GM18520 (cell line): ENCODE measurements around the gene ACVR2A.

Experiments
- ATAC-seq: cut with Tn5 transposase; IDR thresholded peaks from one replicate; pipeline ENCODE4 v1.9.1; 2021; ENCODE audit not compliant: unreplicated experiment

Gene ACVR2A

GRCh38 chr2:147917161-147917560 is 72.3 kb downstream of the ACVR2A start:
- ATAC-seq, result no peak

DNA sequence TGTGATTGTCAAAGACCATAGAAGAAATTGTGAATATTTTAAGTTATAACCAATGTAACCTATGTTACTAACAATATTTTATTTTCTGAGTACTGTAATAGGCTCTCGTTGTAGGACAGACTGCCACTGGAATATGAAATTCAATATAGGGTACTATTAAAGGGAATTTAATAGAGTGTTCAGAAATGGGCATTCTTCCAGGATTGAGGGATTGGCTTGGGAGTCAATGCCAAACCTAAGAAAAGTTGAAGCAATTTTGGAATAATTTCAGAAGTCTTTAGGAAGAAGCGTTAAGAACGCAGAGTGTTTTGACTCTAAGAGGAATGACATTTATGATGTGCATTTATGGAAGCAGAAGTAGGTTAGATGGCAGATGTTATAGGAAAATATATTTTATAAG is 79.0 kb downstream of the ACVR2A start:
- no peak for ATAC-seq

- ATAC-seq, result no peak
Observed at GRCh38 chr2:147924647-147925046, 79.8 kb downstream of the ACVR2A start.

DNA sequence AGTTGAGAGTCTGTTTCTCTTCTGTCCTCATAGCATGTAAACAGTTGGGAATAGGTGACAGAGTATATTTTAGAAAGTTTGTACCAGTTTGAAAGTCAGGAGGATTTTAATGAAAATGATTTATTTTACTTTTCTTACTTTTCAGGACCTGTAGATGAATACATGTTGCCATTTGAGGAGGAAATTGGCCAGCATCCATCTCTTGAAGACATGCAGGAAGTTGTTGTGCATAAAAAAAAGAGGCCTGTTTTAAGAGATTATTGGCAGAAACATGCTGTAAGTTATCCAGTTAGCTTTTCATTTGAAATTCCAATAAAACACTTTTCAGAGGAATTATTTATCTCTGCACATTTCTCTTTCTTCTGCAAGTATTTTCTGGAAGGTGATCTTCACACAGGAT is 81.1 kb downstream of the ACVR2A start:
- no peak for ATAC-seq

DNA sequence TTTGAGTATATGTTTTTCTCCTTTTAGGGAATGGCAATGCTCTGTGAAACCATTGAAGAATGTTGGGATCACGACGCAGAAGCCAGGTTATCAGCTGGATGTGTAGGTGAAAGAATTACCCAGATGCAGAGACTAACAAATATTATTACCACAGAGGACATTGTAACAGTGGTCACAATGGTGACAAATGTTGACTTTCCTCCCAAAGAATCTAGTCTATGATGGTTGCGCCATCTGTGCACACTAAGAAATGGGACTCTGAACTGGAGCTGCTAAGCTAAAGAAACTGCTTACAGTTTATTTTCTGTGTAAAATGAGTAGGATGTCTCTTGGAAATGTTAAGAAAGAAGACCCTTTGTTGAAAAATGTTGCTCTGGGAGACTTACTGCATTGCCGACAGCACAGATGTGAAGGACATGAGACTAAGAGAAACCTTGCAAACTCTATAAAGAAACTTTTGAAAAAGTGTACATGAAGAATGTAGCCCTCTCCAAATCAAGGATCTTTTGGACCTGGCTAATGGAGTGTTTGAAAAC is 82.3 kb downstream of the ACVR2A start:
- no peak for ATAC-seq

GRCh38 chr2:147933931-147934330 is 89.1 kb downstream of the ACVR2A start:
- no peak for ATAC-seq

DNA sequence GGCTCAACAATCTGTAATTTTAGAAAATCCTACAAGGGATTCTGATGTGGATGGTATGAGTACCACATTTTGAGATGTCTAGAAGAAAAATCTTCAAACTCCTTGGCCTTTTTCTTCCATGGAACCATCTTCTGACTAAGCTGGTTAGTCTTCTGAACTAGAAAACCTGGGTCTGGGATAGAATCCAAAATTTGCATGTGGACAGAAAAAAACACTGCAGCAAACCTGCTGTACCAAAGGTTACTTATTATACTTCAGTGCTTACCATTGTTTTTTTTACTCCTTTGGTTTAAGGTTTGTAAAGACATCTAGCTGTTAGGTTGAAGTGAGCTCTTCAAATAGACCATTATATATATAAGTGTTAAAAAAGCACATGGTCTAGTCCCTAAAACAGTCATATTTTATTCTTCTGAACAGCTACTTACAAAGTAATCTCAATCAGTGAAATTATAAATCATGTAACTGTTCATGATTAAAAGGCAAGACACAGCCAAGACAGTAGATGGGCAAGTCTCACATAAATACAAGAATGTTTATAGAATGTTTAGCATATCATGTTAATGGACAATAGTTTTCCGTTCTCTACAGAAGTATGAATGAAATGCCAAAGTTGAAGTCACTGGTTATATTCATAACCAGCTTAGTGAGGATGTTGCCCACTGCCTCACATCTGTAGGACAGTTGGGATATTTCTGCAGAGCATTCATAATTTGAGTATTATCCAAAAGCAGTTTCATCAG is 90.2 kb downstream of the ACVR2A start:
- ATAC-seq, result no peak

- ATAC-seq, result peak; percentile 32
Observed at GRCh38 chr2:147937744-147938349, 93.0 kb downstream of the ACVR2A start.

DNA sequence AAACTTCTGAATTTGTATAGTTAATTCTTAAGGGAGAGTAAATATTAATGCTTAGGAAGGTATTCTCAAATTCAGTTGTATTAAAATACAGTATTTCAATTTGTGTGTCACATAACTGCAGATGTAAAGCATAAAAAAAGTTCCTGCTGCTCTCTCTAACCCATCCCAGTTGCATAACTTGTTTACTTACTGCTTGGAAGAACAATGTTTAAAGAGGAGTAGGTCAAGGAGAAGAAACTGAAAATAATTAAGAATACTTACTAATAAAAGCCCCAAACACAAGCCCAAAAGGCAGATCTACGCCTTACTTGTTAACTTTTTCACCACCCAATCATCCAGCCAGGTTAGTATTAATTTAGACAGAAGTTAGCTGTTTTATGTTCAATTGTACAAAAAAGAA is 94.5 kb downstream of the ACVR2A start:
- ATAC-seq, result no peak

DNA sequence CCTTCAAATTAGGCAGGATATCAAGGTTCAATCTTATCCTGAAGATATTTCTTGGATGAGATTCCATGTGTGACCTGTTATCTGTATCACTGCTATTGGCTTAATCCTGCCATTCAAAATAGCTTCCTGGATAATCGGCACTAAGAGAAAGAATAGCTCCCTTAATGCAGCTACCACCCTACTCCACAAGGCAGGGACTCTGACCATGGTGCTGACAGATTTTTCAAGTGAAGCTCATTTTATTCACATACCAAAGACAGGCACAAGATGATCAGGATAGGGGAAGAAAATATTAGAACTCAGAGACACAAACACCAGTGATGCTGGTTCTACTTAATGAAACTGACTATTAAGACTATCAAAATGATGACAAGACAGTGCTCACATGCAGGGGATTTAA is 100.8 kb downstream of the ACVR2A start:
- ATAC-seq, result no peak

- no peak for ATAC-seq
Observed at GRCh38 chr2:147952118-147952517, 107.3 kb downstream of the ACVR2A start.

DNA sequence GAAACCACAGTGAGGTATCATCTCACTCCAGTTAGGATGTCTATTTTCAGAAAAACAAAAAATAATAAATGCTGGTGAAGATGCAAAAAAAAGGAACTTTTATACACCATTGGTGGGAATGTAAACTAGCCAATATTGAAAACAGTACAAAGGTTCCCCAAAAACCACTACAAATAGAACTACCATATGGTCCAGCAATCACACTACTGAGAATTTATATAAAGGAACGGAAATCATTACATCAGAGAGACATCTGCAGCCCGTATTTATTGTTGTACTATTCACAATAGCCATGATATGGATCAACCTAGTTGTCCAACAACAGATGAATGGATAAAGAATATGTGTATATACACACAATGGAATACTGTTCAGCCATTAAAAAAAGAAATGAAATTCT is 123.7 kb downstream of the ACVR2A start:
- ATAC-seq, result no peak

- no peak for ATAC-seq
Observed at GRCh38 chr2:147976102-147976501, 131.3 kb downstream of the ACVR2A start.

DNA sequence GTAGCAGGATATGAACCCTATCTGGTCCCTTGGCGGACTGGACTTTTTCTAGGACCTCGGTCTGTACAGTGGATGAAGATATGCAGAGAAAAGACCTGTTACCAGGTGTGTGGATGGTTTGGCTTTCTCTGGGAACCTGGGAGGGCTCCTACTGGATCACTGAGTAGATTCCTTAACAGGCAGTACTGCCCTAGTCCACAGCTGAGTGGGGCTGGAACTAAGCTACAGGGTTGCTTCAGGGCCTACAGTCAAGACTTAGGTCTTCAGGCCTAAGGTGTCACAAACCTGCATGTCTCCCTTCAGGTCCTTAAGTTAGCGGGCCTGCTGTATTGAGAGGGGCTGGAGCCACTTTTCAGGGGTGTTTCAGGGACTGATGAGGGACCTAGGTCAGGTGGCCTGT is 132.8 kb downstream of the ACVR2A start:
- ATAC-seq, result no peak
